ENCODE results near the gene SLC1A1.
"Not testable (repeated sequence)": the region's sequence is repeated elsewhere in the genome, so short reads cannot be mapped to it uniquely, and the experiment has no call there.

The SLC1A1 gene

GRCh38 chr9:4510546-4511322, 20.5 kb downstream of the SLC1A1 start:
- DNase-seq (ENCODE audit: insufficient read length, low spot score) (no peak), FAIRE-seq (no peak)
- no peak for TF ChIP-seq POLR2A (IDR thresholded peaks at IDR 0.05; ENCODE audit: low read depth, low read length)

- FAIRE-seq (no peak), DNase-seq (ENCODE audit: insufficient read length, low spot score) (no peak)
- no peak for TF ChIP-seq POLR2A (IDR thresholded peaks at IDR 0.05; ENCODE audit: low read depth, low read length)
These were observed 24.2 kb downstream of the SLC1A1 start for GRCh38 chr9:4514252-4515128.

- FAIRE-seq, result no peak
These were observed 25.7 kb downstream of the SLC1A1 start for GRCh38 chr9:4515958-4516375.

GRCh38 chr9:4517274-4517673, 27.0 kb downstream of the SLC1A1 start:
- TF ChIP-seq POLR2A (IDR thresholded peaks at IDR 0.05; ENCODE audit: low read depth, low read length), result no peak
- DNase-seq (ENCODE audit: insufficient read length, low spot score) (no peak), FAIRE-seq (no peak)

More at GRCh38 chr9:4515958-4516375, 25.7 kb downstream of the SLC1A1 start:
- no peak for DNase-seq (ENCODE audit: insufficient read length, low spot score)
- no peak for TF ChIP-seq POLR2A (IDR thresholded peaks at IDR 0.05; ENCODE audit: low read depth, low read length)

GRCh38 chr9:4519604-4520003, 29.3 kb downstream of the SLC1A1 start:
- DNase-seq (ENCODE audit: insufficient read length, low spot score), result no peak
- no peak for TF ChIP-seq POLR2A (IDR thresholded peaks at IDR 0.05; ENCODE audit: low read depth, low read length)
- FAIRE-seq, result no peak

GRCh38 chr9:4520055-4520454, 29.8 kb downstream of the SLC1A1 start:
- FAIRE-seq (no peak), DNase-seq (ENCODE audit: insufficient read length, low spot score) (no peak)
- TF ChIP-seq POLR2A (IDR thresholded peaks at IDR 0.05; ENCODE audit: low read depth, low read length), result no peak

GRCh38 chr9:4530375-4530774, 40.1 kb downstream of the SLC1A1 start:
- no peak for TF ChIP-seq POLR2A (IDR thresholded peaks at IDR 0.05; ENCODE audit: low read depth, low read length)
- FAIRE-seq (peak; percentile 55), DNase-seq (ENCODE audit: insufficient read length, low spot score) (no peak)

- FAIRE-seq, result peak; percentile 86
- not testable (repeated sequence) for DNase-seq (ENCODE audit: insufficient read length, low spot score)
These were observed 40.6 kb downstream of the SLC1A1 start for GRCh38 chr9:4530831-4531230.

- DNase-seq (ENCODE audit: insufficient read length, low spot score); FAIRE-seq: not testable (repeated sequence)
These were observed 41.1 kb downstream of the SLC1A1 start for GRCh38 chr9:4531355-4531754.

- DNase-seq (ENCODE audit: insufficient read length, low spot score); FAIRE-seq: not testable (repeated sequence)
These were observed 43.6 kb downstream of the SLC1A1 start for GRCh38 chr9:4533881-4534280.

GRCh38 chr9:4536196-4536595, 45.9 kb downstream of the SLC1A1 start:
- FAIRE-seq; DNase-seq (ENCODE audit: insufficient read length, low spot score): not testable (repeated sequence)

GRCh38 chr9:4537581-4537980, 47.3 kb downstream of the SLC1A1 start:
- FAIRE-seq, result no peak

GRCh38 chr9:4538107-4538506, 47.8 kb downstream of the SLC1A1 start:
- no peak for FAIRE-seq
- DNase-seq (ENCODE audit: insufficient read length, low spot score), result no peak
- no peak for TF ChIP-seq POLR2A (IDR thresholded peaks at IDR 0.05; ENCODE audit: low read depth, low read length)

More at GRCh38 chr9:4537581-4537980, 47.3 kb downstream of the SLC1A1 start:
- no peak for TF ChIP-seq POLR2A (IDR thresholded peaks at IDR 0.05; ENCODE audit: low read depth, low read length)
- no peak for DNase-seq (ENCODE audit: insufficient read length, low spot score)

GRCh38 chr9:4538621-4539020, 48.4 kb downstream of the SLC1A1 start:
- no peak for TF ChIP-seq POLR2A (IDR thresholded peaks at IDR 0.05; ENCODE audit: low read depth, low read length)
- DNase-seq (ENCODE audit: insufficient read length, low spot score) (no peak), FAIRE-seq (no peak)

GRCh38 chr9:4540425-4540824, 50.2 kb downstream of the SLC1A1 start:
- no peak for FAIRE-seq
- TF ChIP-seq POLR2A (IDR thresholded peaks at IDR 0.05; ENCODE audit: low read depth, low read length), result no peak

More at GRCh38 chr9:4540425-4540824, 50.2 kb downstream of the SLC1A1 start:
- no peak for DNase-seq (ENCODE audit: insufficient read length, low spot score)
